Superior temporal gyrus (tissue), 1 donor: Measurements from ENCODE around the gene UBR3.
"Not testable (repeated sequence)": the region's sequence is repeated elsewhere in the genome, so short reads cannot be mapped to it uniquely, and the experiment has no call there.

ENCODE experiments used
- DNase-seq: peaks from one replicate; pipeline ENCODE4 v3.0.0-alpha.2; 2016; ENCODE audit errors: extremely low spot score

Gene UBR3

GRCh38 chr2:169824373-169825333, 2.6 kb upstream of the UBR3 start, which contains the start of gene METTL5:
Gene METTL5, minus strand, starts transcription at chr2:169824905. Its CDS starts 308 bp downstream, at chr2:169824597.
- peak; percentile 86 for DNase-seq

- DNase-seq: peak; percentile 72
Observed at GRCh38 chr2:169828141-169828811, 1.0 kb downstream of the UBR3 start.

GRCh38 chr2:169834401-169834800, 7.1 kb downstream of the UBR3 start:
- no peak for DNase-seq

DNA sequence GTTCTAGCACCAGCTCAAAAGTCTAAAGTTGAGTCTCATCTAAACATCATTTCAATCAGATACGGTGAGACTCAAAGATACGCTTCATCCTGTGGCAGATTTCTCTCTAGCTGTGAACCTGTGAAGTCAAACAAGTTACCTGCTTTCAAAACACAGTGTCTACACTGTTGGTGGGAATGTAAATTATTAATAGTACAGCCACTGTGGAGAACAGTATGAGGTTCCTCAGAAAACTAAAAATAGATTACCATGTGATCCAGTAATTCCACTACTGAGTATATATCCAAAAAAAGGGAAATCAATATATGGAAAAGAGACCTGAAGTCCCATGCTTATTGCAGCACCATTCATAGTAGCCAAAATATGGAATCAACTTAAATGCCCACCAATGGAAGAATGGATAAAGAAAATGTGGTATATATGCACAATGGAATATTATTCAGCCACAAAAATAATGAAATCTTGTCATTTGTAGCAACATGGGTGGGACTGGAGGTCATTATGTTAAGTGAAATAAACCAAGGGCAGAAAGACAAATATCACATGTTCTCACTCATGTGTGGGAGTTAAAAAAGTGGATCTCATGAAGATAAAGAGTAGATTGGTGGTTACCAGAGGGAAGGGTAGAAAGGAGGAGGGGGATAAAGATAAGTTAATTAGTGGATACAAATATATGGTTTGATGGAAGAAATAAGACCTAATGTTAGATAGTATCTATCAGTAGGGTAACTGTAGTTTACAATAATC, 11.7 kb downstream of the UBR3 start:
- no peak for DNase-seq

DNA sequence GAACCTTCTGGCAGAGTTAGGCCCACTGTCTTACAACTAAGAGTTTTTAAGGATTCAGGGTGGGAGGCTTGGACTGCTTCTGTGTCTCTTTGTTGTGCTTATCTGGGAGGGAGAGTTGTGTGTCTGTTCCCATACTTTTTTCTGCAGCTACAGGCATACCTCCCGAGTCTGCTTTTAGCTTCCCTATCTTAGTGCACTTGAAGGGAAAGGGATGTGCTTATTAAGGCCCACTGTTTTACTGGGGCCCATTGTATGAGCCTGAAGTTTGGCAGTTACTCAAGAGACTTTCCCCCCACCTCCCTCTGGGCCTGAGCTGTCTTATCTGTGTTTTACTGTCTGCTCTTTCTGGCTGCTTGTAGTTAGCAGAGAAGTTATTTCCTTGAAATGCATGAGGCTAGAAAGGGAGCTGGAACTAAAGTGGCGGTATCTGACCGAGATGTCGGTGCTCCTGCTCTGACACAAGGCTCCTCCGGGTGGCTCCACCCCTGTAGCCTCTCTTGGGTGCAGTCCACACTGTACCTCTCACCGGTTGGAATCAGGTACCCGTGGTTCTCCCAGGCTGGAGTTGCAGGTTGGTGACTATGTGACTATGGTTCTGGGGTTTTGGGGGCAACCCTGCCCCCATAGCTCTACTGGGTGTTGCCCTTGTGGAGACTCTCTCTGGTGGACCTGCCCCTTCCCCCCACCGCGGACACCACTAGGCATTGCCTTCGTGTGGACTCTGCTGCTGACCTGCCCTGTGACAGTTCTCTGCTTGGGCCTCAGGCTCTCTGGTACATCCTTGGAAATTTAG, 12.9 kb downstream of the UBR3 start:
- DNase-seq: no peak

GRCh38 chr2:169840747-169841142, 13.5 kb downstream of the UBR3 start:
- DNase-seq: no peak

DNA sequence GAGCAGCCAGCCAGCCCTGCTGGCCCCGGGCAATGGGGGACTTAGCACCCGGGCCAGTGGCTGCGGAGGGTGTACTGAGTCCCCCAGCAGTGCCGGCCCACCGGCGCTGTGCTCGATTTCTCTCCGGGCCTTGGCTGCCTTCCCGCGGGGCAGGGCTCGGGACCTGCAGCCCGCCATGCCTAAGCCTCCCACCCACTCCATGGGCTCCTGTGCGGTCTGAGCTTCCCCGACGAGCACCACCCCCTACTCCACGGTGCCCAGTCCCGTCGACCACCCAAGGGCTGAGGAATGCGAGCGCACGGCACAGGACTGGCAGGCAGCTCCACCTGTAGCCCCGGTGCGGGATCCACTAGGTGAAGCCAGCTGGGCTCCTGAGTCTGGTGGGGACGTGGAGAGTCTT, 14.4 kb downstream of the UBR3 start:
- not testable (repeated sequence) for DNase-seq

DNA sequence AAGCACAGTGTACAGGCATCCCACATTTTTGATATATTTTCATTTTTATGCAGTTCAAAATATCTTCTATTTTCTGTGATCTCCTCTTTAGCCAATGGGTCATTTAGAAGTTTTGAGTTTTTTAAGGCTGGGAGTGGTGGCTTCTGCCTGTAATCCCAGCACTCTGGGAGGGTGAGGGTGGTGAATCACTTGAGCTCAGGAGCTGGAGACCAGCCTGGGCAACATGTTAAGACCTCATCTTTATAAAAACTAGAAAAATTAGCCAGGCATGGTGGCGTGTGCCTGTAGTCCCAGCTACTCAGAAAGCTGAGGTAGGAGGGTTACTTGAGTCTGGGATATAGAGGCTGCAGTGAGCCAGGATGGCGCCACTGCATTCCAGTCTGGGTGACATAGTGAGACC, 17.8 kb downstream of the UBR3 start:
- no peak for DNase-seq

GRCh38 chr2:169848959-169849693, 21.9 kb downstream of the UBR3 start:
- peak; percentile 50 for DNase-seq

DNA sequence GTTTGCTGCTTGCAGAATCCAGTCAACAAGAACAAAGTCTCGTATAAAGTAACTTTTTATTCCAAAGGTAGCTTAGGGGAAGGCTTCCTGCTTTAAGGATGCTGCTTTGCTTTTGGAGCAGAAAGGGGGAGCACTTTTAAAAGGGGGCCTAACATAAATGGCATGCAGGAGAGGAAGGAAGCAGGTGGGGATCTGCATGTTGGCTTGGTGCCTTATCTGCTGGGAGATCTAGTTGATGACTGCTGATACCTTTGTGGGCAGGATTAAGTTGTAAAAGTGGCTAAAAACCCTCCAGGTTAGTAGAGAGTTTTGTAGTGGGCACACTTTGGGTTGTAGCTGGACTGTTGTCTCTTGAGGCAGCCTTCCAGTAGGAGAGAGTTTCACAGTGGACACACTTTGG, 22.5 kb downstream of the UBR3 start:
- no peak for DNase-seq

GRCh38 chr2:169853041-169853668, 25.9 kb downstream of the UBR3 start:
- DNase-seq: no peak

DNA sequence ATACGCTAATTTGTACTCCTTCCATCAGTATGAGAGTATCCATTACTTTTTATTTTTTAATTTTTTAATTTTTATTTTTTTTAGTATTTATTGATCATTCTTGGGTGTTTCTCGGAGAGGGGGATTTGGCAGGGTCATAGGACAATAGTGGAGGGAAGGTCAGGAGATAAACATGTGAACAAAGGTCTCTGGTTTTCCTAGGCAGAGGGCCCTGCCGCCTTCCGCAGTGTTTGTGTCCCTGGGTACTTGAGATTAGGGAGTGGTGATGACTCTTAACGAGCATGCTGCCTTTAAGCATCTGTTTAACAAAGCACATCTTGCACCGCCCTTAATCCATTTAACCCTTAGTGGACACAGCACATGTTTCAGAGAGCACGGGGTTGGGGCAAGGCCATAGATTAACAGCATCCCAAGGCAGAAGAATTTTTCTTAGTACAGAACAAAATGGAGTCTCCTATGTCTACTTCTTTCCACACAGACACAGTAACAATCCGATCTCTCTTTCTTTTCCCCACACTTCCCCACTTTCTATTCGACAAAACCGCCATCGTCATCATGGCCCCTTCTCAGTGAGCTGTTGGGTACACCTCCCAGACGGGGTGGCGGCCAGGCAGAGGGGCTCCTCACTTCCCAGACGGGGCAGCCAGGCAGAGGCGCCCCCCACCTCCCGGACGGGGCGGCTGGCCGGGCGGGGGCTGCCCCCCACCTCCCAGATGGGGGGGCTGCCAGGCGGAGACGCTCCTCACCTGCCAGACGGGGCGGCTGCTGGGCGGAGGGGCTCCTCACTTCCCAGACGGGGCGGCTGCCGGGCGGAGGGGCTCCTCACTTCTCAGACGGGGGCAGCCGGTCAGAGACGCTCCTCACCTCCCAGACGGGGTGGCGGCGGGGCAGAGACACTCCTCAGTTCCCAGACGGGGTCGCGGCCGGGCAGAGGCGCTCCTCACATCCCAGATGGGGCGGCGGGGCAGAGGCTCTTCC, 28.3 kb downstream of the UBR3 start:
- DNase-seq: not testable (repeated sequence)

DNA sequence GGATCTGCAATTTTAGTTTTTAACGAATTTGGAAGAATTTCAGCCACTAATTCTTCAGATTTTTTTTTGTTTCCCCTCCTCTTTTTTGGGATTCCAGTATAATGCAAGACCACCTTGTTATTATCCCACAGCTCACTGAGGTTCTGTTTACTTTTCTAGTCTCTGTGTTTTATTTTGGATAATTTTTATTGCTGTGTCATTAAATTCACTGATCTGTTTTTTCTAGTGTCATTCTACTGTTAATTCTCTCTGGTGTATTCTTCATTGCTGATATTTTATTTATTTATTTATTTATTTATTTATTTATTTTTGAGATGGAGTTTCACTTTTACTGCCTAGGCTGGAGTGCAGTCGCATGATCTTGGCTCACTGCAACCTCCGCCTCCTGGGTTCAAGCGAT, 32.2 kb downstream of the UBR3 start:
- no peak for DNase-seq

- no peak for DNase-seq
Observed at GRCh38 chr2:169860149-169860548, 32.9 kb downstream of the UBR3 start.

GRCh38 chr2:169862816-169863215, 35.6 kb downstream of the UBR3 start:
- DNase-seq: no peak

DNA sequence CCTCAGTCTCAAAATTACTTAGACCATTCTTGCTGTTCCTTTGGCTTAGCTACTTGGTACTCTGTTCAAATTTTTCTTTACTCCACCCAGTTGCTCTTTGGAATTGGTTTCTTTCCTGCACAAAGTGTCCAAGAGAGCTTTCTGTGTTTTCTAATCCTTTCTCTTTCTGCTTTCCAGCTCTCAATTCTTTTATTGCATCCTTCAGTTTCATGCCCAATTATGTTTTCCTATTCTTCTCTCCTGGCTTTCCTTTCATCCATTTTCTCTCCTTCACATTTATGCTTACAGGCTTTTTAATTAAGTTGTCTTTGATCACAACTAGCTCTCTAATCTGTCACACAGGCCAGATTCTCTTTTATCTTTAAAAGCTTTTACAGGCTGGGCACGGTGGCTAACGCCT, 38.2 kb downstream of the UBR3 start:
- DNase-seq: no peak

GRCh38 chr2:169866230-169866629, 39.0 kb downstream of the UBR3 start:
- DNase-seq: not testable (repeated sequence)

- no peak for DNase-seq
Observed at GRCh38 chr2:169867579-169867978, 40.3 kb downstream of the UBR3 start.

DNA sequence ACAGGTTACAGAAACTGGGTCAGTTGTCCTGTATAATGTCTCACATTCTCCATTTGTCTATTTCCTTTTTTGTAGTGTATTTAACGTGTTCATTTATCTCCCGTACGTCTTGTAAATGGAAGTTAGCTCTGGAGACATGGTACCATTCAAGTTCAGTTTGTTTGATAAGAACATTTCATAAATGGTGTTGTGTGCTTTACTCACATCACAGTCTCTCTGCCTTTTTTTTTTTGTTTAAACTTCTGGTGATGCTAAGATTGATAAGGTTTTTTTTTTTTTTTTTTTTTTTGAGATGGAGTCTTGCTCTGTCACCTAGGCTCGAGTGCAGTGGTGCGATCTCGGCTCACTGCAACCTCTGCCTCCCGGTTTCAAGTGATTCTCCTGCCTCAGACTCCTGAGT, 41.7 kb downstream of the UBR3 start:
- no peak for DNase-seq
